Hepatocyte (in vitro differentiated cells): ENCODE results near the gene ALDH9A1. TPM values are rescaled to one million over a fixed set of nuclear protein-coding genes. Genes with fewer than 3 reads are reported as not detected.
"Not testable (repeated sequence)": the region's sequence is repeated elsewhere in the genome, so short reads cannot be mapped to it uniquely, and the experiment has no call there.

ENCODE experiments used
- DNase-seq: peaks from one replicate; pipeline ENCODE4 v3.0.0-alpha.2; 2016; ENCODE audit warnings: low spot score
- H2AFZ ChIP-seq: fragments of 200-600 bp; sonication (generic); 2 replicates; pipeline ENCODE4 v1.6.0; 2016; ENCODE audit warnings: antibody characterized with exemption, mild to moderate bottlenecking
- H3K27ac ChIP-seq: fragments of 200-600 bp; sonication (generic); 2 replicates; pipeline ENCODE4 v1.5.1; 2016; ENCODE audit warnings: mild to moderate bottlenecking
- H3K27me3 ChIP-seq: fragments of 200-600 bp; sonication (generic); 2 replicates; pipeline ENCODE4 v1.6.1; 2016
- H3K36me3 ChIP-seq: fragments of 200-600 bp; sonication (generic); replicated peaks from 2 replicates; pipeline ENCODE4 v1.5.1; 2016; ENCODE audit warnings: low read depth; ENCODE audit not compliant: insufficient read depth
- H3K4me1 ChIP-seq: fragments of 200-600 bp; sonication (generic); 2 replicates; pipeline ENCODE4 v1.5.1; 2016; ENCODE audit warnings: mild to moderate bottlenecking, moderate library complexity; ENCODE audit not compliant: insufficient read depth
- H3K4me2 ChIP-seq: fragments of 200-600 bp; sonication (generic); 2 replicates; pipeline ENCODE4 v1.6.0; 2016
- H3K4me3 ChIP-seq: fragments of 200-600 bp; sonication (generic); 2 replicates; pipeline ENCODE4 v1.5.1; 2016; ENCODE audit warnings: mild to moderate bottlenecking
- H3K79me2 ChIP-seq: fragments of 200-600 bp; sonication (generic); 2 replicates; pipeline ENCODE4 v1.6.0; 2017; ENCODE audit warnings: mild to moderate bottlenecking
- H3K9me2 ChIP-seq: fragments of 200-600 bp; sonication (generic); replicated peaks from 2 replicates; pipeline ENCODE4 v1.6.0; 2017; ENCODE audit warnings: mild to moderate bottlenecking; ENCODE audit not compliant: insufficient read depth
- H3K9me3 ChIP-seq: fragments of 200-600 bp; sonication (generic); 2 replicates; pipeline ENCODE4 v1.5.1; 2016; ENCODE audit warnings: low read depth, mild to moderate bottlenecking
- H4K20me1 ChIP-seq: fragments of 200-600 bp; sonication (generic); 2 replicates; pipeline ENCODE4 v1.6.0; 2016; ENCODE audit warnings: mild to moderate bottlenecking; ENCODE audit not compliant: insufficient read depth, poor library complexity, severe bottlenecking
- EZH2 ChIP-seq: fragments of 200-600 bp; sonication (generic); IDR thresholded peaks from 2 replicates; pipeline ENCODE4 v1.6.1; 2016; ENCODE audit warnings: antibody characterized with exemption, mild to moderate bottlenecking, borderline replicate concordance
- EZH2phosphoT487 ChIP-seq: fragments of 200-600 bp; sonication (generic); IDR thresholded peaks from one replicate; pipeline ENCODE4 v1.6.1; 2018; ENCODE audit warnings: antibody characterized with exemption, mild to moderate bottlenecking, low read depth, moderate library complexity; ENCODE audit not compliant: unreplicated experiment, severe bottlenecking
- WGBS: methylation state at CpG from one replicate; pipeline ENCODE4 v1.1.6; 2016; ENCODE audit warnings: low lambda C conversion rate; ENCODE audit errors: missing lambda C conversion rate; 5-methylcytosine and 5-hydroxymethylcytosine counted together
- polyA plus RNA-seq: library from polyadenylated mRNA; unstranded; fragments of >200 nt; fragmentation: Nextera tagmentation; extraction: Ambion mirVana; gene quantifications from 2 replicates; pipeline ENCODE4 v1.2.1, GENCODE V29; 2016
- total RNA-seq: library from RNA; depleted of rRNA; stranded (reverse); fragments of >200 nt; gene quantifications from 2 replicates; pipeline ENCODE4 v1.2.3, GENCODE V29; 2014
- TF ChIP-seq, protein P1 (sequence below): fragments of 200-600 bp; sonication (generic); IDR thresholded peaks from 2 replicates; pipeline ENCODE4 v1.5.1; 2016; ENCODE audit warnings: antibody characterized with exemption, mild to moderate bottlenecking; ENCODE audit not compliant: poor library complexity

The ALDH9A1 gene
- total and polyA plus RNA-seq, 2 experiments from 2014 or later: 58.6 to 63.8 TPM

DNA sequence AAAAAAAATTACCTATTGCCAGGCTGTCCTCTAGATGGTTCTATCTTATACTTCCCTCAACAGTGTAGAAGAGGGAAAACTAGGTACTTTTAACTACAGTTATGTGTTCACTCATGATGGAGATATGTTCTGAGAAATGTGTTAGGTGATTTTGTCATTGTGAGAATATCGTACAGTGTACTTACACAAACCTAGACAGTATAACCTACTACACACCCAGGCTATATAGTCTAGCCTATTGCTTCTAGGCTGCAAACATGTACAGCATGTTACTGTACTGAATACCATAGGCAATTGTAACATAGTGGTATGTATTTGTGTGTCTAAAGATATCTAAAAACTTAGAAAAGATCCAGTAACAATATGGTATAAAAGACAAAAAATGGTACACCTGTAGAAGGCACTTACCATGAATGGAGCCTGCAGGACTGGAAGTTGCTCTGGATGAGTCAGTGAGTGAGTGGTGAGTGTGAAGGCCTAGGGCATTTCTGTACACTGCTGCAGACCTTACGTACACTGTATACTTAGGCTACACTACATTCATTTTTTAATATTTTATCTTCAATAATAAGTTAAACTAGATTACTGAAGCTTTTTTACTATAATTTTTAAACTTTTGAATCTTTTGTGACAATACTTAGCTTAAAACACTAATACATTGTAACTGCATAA, 54.2 kb downstream of the ALDH9A1 start:
- no peak overlapping the region for H3K4me3 ChIP-seq
- peaks cover 73% of the 10 kb centered on the region for H3K79me2 ChIP-seq
- H3K9me2 ChIP-seq: no peaks in the 10 kb centered on the region
- no peaks in the 10 kb centered on the region for H3K27me3 ChIP-seq
- H3K27ac ChIP-seq: no peak overlapping the region
- peaks cover 8% of the 10 kb centered on the region for H3K4me1 ChIP-seq
- 74% methylated on average over 2 of the region's 2 CpGs for WGBS
- no peaks in the 10 kb centered on the region for H3K9me3 ChIP-seq
- no peak overlapping the region for H2AFZ ChIP-seq
- no peak for DNase-seq
- TF ChIP-seq, protein P1, sequence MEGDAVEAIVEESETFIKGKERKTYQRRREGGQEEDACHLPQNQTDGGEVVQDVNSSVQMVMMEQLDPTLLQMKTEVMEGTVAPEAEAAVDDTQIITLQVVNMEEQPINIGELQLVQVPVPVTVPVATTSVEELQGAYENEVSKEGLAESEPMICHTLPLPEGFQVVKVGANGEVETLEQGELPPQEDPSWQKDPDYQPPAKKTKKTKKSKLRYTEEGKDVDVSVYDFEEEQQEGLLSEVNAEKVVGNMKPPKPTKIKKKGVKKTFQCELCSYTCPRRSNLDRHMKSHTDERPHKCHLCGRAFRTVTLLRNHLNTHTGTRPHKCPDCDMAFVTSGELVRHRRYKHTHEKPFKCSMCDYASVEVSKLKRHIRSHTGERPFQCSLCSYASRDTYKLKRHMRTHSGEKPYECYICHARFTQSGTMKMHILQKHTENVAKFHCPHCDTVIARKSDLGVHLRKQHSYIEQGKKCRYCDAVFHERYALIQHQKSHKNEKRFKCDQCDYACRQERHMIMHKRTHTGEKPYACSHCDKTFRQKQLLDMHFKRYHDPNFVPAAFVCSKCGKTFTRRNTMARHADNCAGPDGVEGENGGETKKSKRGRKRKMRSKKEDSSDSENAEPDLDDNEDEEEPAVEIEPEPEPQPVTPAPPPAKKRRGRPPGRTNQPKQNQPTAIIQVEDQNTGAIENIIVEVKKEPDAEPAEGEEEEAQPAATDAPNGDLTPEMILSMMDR: no peak
- TF ChIP-seq EZH2 (no peak), EZH2phosphoT487 (no peak)
- no peak overlapping the region for H3K4me2 ChIP-seq
- H3K36me3 ChIP-seq: no peaks in the 10 kb centered on the region
- peaks cover 18% of the 10 kb centered on the region for H4K20me1 ChIP-seq

DNA sequence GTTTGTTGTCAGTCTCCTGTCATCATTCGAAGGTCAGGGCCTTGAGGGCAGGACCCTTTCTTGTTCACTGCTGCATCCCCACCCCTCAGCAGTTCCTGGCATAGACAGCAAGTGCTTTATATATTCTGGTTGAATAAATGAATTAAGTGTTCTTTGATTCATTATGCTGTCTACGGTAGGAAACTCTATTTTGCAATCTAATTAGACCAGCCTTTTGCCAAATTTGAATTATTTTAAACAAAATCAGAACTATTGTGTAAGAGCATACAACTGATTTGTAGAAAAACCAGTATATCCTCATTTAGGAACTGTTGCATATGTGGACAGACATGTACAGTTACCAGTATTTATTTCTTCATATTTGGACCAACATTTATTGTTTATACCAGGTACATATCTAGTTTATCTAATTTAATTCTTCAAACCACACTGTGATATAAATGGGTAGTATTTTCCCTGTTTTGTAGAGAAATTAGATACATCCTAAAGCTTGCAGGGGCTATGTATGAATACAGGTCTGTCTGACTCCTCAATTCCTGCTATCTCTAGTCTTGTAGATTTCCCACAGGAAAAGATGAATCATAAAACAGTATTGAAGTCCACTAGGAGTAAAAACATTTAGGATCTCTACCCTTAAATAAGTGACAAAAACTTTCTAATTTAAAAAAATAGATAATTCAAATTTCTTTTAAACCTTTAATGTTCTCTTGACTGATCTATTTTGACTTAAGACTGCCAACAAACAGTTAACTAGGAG, 57.0 kb downstream of the ALDH9A1 start:
- Histone ChIP-seq H3K9me2 (no peaks in the 10 kb centered on the region), H3K9me3 (no peaks in the 10 kb centered on the region), H2AFZ (no peak overlapping the region), H3K79me2 (peaks cover 87% of the 10 kb centered on the region), H3K36me3 (no peaks in the 10 kb centered on the region), H3K4me2 (no peak overlapping the region), H3K27ac (no peak overlapping the region), H3K27me3 (no peaks in the 10 kb centered on the region), H3K4me3 (no peak overlapping the region), H3K4me1 (peaks cover 17% of the 10 kb centered on the region), H4K20me1 (peaks cover 13% of the 10 kb centered on the region)
- WGBS: 59% methylated on average over 2 of the region's 2 CpGs
- TF ChIP-seq, protein P1: no peak
- TF ChIP-seq EZH2phosphoT487 (no peak), EZH2 (no peak)
- DNase-seq: no peak

DNA sequence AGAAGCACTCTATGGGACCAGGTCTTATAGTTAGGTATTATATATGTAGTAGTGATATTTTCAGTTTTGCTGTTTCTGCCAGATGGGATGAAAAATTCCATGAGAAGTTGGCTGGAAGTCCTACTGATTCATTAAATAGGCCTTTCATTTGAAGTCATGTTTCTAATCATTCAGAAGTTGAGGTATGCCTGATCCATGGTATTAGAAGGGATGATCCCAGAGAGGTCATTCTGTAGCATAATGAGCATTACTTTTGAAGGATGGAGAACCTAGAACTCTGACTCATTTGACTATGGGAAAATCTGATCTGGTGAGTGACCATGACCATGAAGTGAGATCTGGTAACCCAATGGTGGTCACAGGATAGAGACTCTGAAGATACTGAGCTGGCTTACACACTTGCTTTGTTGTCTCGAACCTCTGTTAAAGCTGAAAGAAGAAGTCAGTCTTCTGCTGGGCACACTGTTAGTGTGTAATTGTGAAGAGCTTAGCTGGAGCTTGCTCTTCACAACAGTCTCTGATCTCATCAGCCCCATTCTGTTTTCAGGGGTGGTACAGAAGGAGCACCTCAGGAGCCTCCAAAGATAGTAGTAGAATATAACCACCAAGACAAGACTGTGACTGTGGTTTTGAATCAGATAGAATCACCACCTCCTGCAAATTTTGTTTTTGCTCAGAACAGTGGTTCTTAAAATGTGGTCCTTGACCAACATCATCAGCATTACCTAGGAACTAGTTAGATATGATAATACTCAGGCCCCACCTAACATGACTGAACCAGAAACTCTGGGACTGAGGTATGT, 58.3 kb downstream of the ALDH9A1 start:
- no peaks in the 10 kb centered on the region for H3K9me2 ChIP-seq
- H3K27me3 ChIP-seq: no peaks in the 10 kb centered on the region
- peaks cover 20% of the 10 kb centered on the region for H4K20me1 ChIP-seq
- DNase-seq: no peak
- peaks cover 96% of the 10 kb centered on the region for H3K79me2 ChIP-seq
- no peaks in the 10 kb centered on the region for H3K36me3 ChIP-seq
- no peak overlapping the region for H3K4me2 ChIP-seq
- H3K9me3 ChIP-seq: no peaks in the 10 kb centered on the region
- WGBS: 100% methylated on average over 1 of the region's 1 CpG
- H3K4me3 ChIP-seq: no peak overlapping the region
- H3K27ac ChIP-seq: no peak overlapping the region
- H3K4me1 ChIP-seq: peaks cover 11% of the 10 kb centered on the region
- TF ChIP-seq EZH2 (no peak), EZH2phosphoT487 (no peak)
- TF ChIP-seq, protein P1: no peak
- H2AFZ ChIP-seq: no peak overlapping the region

DNA sequence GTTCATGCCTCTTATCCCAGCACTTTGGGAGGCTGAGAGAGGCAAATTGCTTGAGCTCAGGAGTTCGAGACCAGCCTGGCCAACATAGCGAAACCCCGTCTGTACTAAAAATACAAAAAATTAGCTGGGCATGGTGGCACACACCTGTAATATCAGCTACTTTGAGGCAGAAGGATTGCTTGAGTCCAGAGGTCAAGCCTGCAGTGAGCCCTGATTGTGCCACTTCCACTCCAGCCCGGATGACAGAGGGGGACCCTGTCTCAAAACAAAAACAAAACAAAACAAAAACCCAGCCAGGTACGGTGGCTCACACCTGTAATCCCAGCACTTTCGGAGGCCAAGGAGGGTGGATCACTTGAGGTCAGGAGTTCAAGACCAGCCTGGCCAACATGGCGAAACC, 60.2 kb downstream of the ALDH9A1 start:
- H3K36me3 ChIP-seq, H3K9me2 ChIP-seq, H3K27me3 ChIP-seq, H3K4me3 ChIP-seq, H3K9me3 ChIP-seq, H2AFZ ChIP-seq, DNase-seq: not testable (repeated sequence)
- 88% methylated on average over 7 of the region's 7 CpGs for WGBS
- H3K27ac ChIP-seq: peak overlapping the region; percentile 38
- H3K4me2 ChIP-seq: peak overlapping the region; percentile 14
- H3K4me1 ChIP-seq: peaks cover 20% of the 10 kb centered on the region
- peaks cover 96% of the 10 kb centered on the region for H3K79me2 ChIP-seq
- peaks cover 31% of the 10 kb centered on the region for H4K20me1 ChIP-seq
